GM13977 (cell line): ENCODE data around the gene DIAPH2.
"Not testable (repeated sequence)": the region's sequence is repeated elsewhere in the genome, so short reads cannot be mapped to it uniquely, and the experiment has no call there.

Experiments
- DNase-seq: peaks from one replicate; pipeline ENCODE4 v3.0.0; 2012; ENCODE audit warnings: low spot score
- in situ Hi-C: fragments of 300-500 bp; cut with MboI; formaldehyde crosslinking; loops from one replicate; pipeline ENCODE4 v1.12.0; 2022; ENCODE audit warnings: low sequenced_read_pairs, low pct_unique_long_range_greater_than_20kb, mixed read lengths, inconsistent platforms; ENCODE audit not compliant: unreplicated experiment
- TF ChIP-seq, protein P1 (sequence below): IDR thresholded peaks from 2 replicates; pipeline ENCODE4 v1.5.1; 2012; ENCODE audit warnings: mild to moderate bottlenecking, control low read depth; ENCODE audit not compliant: insufficient read depth; ENCODE audit errors: extremely low read depth, missing control alignments

The DIAPH2 gene

DNA sequence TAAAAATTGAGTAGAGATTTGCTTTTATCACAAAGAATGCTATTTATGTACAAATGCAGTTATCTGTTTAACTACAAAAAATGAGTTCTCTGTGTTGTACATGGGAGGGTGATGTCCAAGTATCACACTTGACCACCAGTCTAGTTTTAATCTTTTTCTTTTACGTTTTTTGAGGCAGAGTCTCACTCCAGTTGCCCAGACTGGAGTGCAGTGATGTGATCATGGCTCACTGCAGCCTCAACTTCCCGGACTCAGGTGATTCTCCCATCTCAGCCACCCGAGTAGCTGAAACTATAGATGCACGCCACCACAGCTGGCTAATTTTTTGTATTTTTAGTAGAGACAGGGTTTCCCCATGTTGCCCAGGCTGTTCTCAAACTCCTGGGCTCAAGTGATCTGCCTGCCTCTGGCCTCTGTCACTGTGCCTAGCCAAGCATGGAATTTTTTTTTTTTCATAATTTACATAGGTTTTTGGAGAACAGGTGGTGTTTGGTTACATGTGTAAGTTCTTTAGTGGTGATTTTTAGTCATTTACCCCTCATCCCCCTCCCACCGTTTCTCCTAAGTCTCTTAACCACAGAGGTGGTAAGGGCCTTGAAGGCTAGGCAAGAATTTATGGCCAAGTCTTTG lies 151.1 kb downstream of the DIAPH2 start:
- TF ChIP-seq, protein P1, sequence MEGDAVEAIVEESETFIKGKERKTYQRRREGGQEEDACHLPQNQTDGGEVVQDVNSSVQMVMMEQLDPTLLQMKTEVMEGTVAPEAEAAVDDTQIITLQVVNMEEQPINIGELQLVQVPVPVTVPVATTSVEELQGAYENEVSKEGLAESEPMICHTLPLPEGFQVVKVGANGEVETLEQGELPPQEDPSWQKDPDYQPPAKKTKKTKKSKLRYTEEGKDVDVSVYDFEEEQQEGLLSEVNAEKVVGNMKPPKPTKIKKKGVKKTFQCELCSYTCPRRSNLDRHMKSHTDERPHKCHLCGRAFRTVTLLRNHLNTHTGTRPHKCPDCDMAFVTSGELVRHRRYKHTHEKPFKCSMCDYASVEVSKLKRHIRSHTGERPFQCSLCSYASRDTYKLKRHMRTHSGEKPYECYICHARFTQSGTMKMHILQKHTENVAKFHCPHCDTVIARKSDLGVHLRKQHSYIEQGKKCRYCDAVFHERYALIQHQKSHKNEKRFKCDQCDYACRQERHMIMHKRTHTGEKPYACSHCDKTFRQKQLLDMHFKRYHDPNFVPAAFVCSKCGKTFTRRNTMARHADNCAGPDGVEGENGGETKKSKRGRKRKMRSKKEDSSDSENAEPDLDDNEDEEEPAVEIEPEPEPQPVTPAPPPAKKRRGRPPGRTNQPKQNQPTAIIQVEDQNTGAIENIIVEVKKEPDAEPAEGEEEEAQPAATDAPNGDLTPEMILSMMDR, result no peak
- no peak for DNase-seq
- in situ Hi-C loops, result no loop called here

DNA sequence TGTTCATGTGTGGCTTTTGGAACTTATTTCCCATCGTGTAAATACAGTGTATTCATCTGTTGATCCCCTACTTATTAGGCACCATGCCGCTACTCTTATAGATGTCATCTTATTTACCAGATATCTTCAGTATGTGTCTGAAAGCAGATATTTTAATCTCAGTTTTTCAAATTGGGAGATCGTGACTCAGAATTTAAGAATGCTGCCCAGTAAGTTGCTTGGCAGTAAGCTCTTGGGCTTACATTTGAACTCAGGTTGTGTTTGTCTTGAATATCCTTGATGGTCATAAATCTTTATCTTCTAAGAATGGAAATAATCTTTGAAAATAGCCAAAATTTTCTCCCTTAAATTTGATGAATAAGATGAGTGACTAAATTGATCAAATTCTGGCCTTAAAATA lies 153.2 kb downstream of the DIAPH2 start:
- DNase-seq, result no peak
- in situ Hi-C loops, result no loop called here
- TF ChIP-seq, protein P1, result no peak

DNA sequence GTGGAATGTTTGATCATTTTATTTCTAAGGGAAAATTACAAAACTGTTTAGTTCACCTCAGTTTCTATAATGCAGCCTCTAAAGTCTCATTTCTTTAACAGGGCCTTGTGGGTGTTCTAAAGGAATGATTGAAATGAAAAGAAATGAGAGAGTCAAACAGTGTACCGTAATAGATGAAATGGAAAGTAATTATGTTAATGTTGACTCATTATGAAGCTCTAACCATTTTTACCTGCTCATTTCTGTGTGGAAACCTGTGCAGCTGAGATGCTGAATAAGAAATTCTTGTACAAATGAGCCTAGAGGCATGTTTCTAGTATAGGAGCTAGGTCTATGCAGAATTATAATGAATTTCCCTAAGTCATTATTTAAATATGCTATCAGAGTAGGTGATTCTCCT lies 153.9 kb downstream of the DIAPH2 start:
- TF ChIP-seq, protein P1, result no peak
- no peak for DNase-seq
- in situ Hi-C loops, result no loop called here

DNA sequence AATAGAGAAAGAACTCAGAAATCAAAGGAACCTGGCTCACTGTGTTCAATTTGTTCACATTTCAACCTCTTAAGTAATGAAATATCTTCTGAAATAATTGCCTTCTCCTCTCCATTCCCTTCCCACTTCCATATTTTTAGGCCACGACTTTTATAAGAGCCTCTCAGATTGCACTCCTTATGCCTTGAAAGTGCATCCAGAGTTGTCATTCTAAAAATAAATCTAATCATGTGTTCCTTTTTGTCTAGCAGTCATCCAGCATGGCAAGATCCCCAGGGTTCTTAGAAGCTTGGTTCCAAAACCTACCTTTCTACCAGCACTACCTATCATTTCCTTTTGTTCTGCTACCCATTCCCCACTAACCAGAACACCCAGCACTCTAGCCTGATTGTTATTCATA lies 156.7 kb downstream of the DIAPH2 start:
- TF ChIP-seq, protein P1, result no peak
- DNase-seq, result no peak
- in situ Hi-C loops, result no loop called here

DNA sequence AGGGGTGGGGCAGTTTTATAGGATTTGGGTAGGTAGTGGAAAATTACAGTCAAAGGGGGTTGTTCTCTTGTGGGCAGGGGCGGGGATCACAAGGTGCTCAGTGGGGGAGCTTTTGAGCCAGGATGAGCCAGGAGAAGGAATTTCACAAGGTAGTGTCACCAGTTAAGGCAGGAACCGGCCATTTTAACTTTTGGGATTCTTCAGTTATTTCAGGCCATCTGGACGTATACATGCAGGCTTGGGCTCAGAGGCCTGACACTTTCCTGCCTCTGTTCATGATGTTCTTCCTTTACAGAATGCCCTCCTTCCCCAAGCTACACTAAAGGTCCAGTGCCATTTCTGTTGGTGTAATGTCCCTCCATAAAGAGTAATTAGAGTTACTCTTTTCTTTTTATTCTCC lies 157.2 kb downstream of the DIAPH2 start:
- DNase-seq, in situ Hi-C loops: not testable (repeated sequence)

DNA sequence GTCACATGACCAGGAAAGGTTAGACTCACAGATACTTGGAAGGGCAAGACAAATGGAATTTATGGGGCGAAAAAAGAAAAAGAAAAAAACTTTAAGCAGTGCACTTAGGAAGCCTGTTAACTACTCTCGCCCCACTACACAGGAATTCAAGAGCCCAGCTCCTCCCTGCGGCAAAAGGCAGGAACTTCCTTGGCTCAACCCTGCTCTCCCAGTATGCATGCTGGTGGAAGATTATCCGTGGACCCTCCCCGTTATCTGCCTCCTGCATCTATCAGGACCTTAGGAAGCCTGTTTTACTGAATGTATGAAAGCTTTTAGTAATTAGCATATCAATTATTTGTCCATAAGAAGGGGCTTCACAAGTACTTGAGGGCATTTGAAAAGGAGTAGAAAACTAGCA lies 158.9 kb downstream of the DIAPH2 start:
- in situ Hi-C loops, result no loop called here
- TF ChIP-seq, protein P1, result no peak
- DNase-seq, result no peak

DNA sequence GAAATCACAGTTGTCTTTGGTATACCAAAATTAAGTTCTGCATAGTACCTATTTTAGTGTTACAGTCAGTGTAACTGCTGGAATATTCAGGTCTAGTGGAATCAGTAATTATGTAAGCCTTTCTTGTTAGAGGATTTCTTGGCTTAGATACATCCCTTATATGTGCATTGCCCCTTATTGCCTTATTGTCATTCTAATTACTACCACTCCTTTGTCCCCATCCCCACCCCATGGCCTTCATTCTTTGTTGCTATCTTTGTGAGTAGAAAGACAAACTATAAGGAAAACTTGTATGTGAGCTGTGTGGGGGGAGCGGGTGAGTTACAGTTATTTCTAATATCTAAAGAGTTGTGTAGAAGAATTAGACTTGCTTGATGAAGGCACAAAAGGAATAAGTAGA lies 162.2 kb downstream of the DIAPH2 start:
- TF ChIP-seq, protein P1, result no peak
- in situ Hi-C loops, result no loop called here
- DNase-seq, result no peak

DNA sequence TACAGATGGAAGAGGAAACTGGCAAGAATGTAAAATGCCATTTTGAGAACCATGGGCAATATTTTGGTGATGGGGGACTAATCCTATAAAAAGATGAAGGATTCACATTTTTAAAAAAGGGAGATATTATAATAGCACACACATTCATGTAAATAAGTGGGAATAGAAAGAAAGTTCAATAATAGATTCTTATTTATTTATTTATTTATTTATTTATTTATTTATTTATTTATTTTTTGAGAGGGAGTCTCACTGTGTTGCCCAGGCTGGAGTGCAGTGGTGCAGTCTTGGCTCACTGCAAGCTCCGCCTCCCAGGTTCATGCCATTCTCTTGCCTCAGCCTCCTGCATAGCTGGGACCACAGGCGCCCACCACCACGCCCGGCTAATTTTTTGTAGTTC lies 174.8 kb downstream of the DIAPH2 start:
- in situ Hi-C loops, DNase-seq: not testable (repeated sequence)
